GM19395 (cell line): ENCODE measurements around the gene PSMC1.

Experiments used
- ATAC-seq: cut with Tn5 transposase; IDR thresholded peaks from one replicate; pipeline ENCODE4 v1.9.1; 2021; ENCODE audit warnings: mild to moderate bottlenecking, moderate library complexity; ENCODE audit not compliant: unreplicated experiment

The PSMC1 gene

GRCh38 chr14:90301122-90301521, 44.8 kb downstream of the PSMC1 start:
- ATAC-seq: no peak

GRCh38 chr14:90301668-90302090, 45.3 kb downstream of the PSMC1 start:
- no peak for ATAC-seq

GRCh38 chr14:90302529-90303303, 46.4 kb downstream of the PSMC1 start:
- ATAC-seq: no peak

GRCh38 chr14:90303473-90303872, 47.1 kb downstream of the PSMC1 start:
- ATAC-seq: no peak

- no peak for ATAC-seq
Measured at GRCh38 chr14:90304502-90304901, 48.1 kb downstream of the PSMC1 start.

GRCh38 chr14:90305176-90305601, 48.8 kb downstream of the PSMC1 start:
- ATAC-seq: no peak

GRCh38 chr14:90308561-90308960, 52.2 kb downstream of the PSMC1 start:
- ATAC-seq: no peak

GRCh38 chr14:90317286-90317685, 60.9 kb downstream of the PSMC1 start:
- no peak for ATAC-seq

- ATAC-seq: no peak
Measured at GRCh38 chr14:90318016-90318415, 61.7 kb downstream of the PSMC1 start.

GRCh38 chr14:90319173-90319572, 62.8 kb downstream of the PSMC1 start:
- no peak for ATAC-seq

- ATAC-seq: no peak
Measured at GRCh38 chr14:90319634-90320541, 63.5 kb downstream of the PSMC1 start.

- ATAC-seq: no peak
Measured at GRCh38 chr14:90321891-90322290, 65.5 kb downstream of the PSMC1 start.
